Neutrophil (primary cell): Measurements from ENCODE around the gene CXCL11.
A peak's percentile ranks its signal among the peaks of the same experiment; 100 is the strongest.

Source experiments
- H3K27ac ChIP-seq: fragments of 200-600 bp; sonication (generic); 2 replicates; pipeline ENCODE4 v1.5.1; 2016; ENCODE audit warnings: mild to moderate bottlenecking, moderate library complexity
- H3K27me3 ChIP-seq: fragments of 200-600 bp; sonication (generic); 2 replicates; pipeline ENCODE4 v1.6.0; 2016; ENCODE audit warnings: mild to moderate bottlenecking
- H3K36me3 ChIP-seq: fragments of 200-600 bp; sonication (generic); 2 replicates; pipeline ENCODE4 v1.5.1; 2017
- H3K4me1 ChIP-seq, 2 experiments: fragments of 200-600 bp in 1 of 2; sonication (generic) in 1 of 2; 1 replicate in 1 of 2; 2 replicates in 1 of 2; pipeline versions ENCODE4 v1.5.1 to v1.6.1; 2013 to 2016; ENCODE audit warnings: low read depth in 1 of 2, low read length in 1 of 2, mild to moderate bottlenecking in 1 of 2, moderate library complexity in 1 of 2; ENCODE audit not compliant: control insufficient read depth in 1 of 2, insufficient read depth in 1 of 2
- H3K4me3 ChIP-seq, 2 experiments: fragments of 200-600 bp in 1 of 2; sonication (generic) in 1 of 2; 1 replicate in 1 of 2; 2 replicates in 1 of 2; pipeline ENCODE4 v1.5.1; 2013 to 2016; ENCODE audit warnings: low read depth in 1 of 2, low read length in 1 of 2, mild to moderate bottlenecking in 1 of 2, moderate library complexity in 1 of 2
- H3K9me3 ChIP-seq: fragments of 200-600 bp; sonication (generic); 2 replicates; pipeline ENCODE4 v1.5.1; 2016
- TF ChIP-seq, protein P1 (sequence below): fragments of 200-600 bp; sonication (generic); IDR thresholded peaks from 2 replicates; pipeline ENCODE4 v1.5.1; 2016; ENCODE audit warnings: antibody characterized with exemption

Gene CXCL11

DNA sequence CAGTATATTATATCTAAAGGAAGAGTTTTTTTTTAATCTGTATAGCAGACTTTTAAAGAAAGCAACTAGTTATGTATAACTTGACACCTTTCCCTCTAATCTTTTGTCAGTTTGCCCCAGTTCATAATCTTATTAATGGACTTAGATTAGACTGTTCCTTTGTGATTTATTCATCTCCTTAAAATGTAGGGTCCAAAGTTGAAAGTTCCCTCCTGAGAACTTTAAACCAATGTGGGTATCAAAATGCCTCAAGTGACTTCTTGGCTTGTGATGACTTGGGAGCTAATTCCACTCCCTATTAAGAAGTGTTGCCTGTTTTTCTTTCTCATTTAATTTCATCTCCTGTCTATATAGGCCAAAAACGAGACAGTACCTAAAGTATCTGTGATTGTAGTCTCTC is 38.8 kb downstream of the CXCL11 start:
- Histone ChIP-seq H3K27me3 (peaks cover 21% of the 10 kb centered on the region), H3K27ac (no peak overlapping the region), H3K9me3 (no peaks in the 10 kb centered on the region), H3K4me1 (peaks cover 1 to 2% of the 10 kb centered on the region in 2 experiments), H3K36me3 (no peaks in the 10 kb centered on the region), H3K4me3 (no peak overlapping the region)
- TF ChIP-seq, protein P1, sequence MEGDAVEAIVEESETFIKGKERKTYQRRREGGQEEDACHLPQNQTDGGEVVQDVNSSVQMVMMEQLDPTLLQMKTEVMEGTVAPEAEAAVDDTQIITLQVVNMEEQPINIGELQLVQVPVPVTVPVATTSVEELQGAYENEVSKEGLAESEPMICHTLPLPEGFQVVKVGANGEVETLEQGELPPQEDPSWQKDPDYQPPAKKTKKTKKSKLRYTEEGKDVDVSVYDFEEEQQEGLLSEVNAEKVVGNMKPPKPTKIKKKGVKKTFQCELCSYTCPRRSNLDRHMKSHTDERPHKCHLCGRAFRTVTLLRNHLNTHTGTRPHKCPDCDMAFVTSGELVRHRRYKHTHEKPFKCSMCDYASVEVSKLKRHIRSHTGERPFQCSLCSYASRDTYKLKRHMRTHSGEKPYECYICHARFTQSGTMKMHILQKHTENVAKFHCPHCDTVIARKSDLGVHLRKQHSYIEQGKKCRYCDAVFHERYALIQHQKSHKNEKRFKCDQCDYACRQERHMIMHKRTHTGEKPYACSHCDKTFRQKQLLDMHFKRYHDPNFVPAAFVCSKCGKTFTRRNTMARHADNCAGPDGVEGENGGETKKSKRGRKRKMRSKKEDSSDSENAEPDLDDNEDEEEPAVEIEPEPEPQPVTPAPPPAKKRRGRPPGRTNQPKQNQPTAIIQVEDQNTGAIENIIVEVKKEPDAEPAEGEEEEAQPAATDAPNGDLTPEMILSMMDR: no peak

DNA sequence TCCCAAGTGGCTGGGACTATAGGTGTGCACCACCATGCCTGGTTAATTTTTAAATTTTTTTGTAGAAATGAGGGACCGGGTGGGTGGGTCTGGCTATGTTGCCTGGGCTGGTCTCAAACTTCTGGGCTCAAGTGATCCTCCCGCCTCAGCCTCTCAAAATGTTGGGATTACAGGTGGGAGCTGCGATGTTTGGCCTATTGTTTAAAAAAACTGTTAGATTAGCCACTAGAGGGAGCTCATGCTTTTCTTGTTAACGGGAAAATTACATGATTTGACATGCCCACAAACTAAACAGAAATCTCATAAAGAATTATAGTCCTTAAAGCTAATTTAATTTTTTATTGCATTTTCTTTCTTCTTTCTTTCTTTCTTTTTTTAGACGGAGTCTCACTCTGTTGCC is 40.1 kb downstream of the CXCL11 start:
- Histone ChIP-seq H3K4me1 (peaks cover 4 to 5% of the 10 kb centered on the region in 2 experiments), H3K27me3 (peaks cover 25% of the 10 kb centered on the region), H3K9me3 (no peaks in the 10 kb centered on the region), H3K4me3 (no peak overlapping the region), H3K36me3 (no peaks in the 10 kb centered on the region), H3K27ac (no peak overlapping the region)
- TF ChIP-seq, protein P1: no peak

DNA sequence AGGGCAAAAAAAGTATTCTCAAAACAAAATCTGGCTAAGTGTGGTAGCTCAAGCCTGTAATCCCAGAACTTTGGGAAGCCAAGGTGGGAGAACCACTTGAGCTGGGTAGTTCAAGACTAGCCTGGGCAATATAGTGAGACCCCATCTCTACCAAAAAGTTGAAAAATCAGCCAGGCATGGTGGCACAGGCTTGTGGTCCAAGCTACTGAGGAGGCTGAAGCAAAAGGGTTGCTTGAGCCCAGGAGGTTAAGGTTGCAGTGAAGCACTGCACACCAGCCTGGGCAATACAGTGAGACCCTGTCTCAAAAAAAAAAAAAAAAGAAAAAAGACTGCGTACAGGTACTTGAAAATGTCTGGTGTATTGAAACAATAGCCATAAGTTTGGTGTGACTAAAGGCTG is 43.4 kb downstream of the CXCL11 start:
- peaks cover 25% of the 10 kb centered on the region for H3K27me3 ChIP-seq
- H3K36me3 ChIP-seq: no peaks in the 10 kb centered on the region
- H3K4me1 ChIP-seq: peaks cover 13 to 18% of the 10 kb centered on the region in 2 experiments
- no peak overlapping the region for H3K4me3 ChIP-seq
- TF ChIP-seq, protein P1: no peak
- no peak overlapping the region for H3K27ac ChIP-seq
- no peaks in the 10 kb centered on the region for H3K9me3 ChIP-seq

DNA sequence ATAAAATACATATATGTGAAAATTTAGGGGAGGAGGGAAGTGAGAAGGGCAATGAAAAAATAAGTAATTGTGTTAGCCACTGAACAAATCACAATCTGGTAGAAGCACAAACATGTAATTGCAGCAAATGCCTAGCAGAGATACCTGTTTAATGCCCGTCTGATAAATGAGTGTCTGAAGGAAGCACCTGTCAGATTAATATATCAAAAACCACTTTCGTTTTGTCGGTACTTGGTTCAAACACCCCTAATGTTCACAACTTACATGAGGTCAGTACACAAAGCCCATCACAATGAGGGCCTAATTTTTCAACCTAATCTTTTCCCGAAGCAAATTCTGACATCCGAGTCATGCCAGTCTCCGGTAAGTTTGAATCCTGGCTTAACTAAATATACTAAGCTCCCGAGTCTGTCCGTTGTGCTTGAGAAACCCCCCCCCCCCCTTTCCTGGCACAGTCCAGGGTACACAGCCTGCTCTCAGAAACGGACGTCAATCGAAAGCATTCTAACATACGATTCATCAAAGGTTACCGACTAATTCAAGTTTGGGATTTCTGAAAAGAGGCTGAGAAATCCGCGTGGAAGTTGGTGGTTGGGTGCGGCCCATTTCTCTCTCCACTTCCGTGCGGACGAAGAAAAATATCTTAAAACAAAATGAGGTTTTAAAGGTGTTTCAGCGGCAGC is 45.9 kb downstream of the CXCL11 start:
- Histone ChIP-seq H3K4me1 (peaks cover 13 to 18% of the 10 kb centered on the region in 2 experiments), H3K27me3 (peaks cover 24% of the 10 kb centered on the region), H3K9me3 (no peaks in the 10 kb centered on the region), H3K4me3 (peak overlapping the region; percentile 81 to 85), H3K36me3 (no peaks in the 10 kb centered on the region), H3K27ac (peak overlapping the region; percentile 34)
- TF ChIP-seq, protein P1: no peak

DNA sequence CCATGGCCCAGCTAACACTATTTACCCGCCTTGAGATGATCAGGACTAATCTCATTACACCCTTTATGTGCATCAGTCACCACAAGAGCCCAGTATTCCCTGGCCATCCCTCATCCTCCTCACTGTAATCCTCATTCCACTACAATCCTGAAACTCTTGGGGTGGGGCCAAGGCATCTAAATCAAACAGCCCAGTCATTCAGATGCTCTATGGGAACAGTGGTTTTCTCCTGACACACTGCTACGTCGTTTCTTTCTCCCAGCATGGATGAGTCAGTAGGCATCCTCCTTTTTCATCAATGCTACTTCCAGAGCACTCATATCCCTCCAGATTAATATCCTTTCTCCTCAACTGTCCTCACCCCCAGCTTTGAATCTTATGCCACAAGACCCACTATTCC is 50.8 kb downstream of the CXCL11 start:
- H3K4me1 ChIP-seq: peaks cover 4 to 9% of the 10 kb centered on the region in 2 experiments
- H3K36me3 ChIP-seq: peaks cover 12% of the 10 kb centered on the region

More for the DNA sequence above, 50.8 kb downstream of the CXCL11 start:
- Histone ChIP-seq H3K27me3 (no peaks in the 10 kb centered on the region), H3K9me3 (no peaks in the 10 kb centered on the region), H3K27ac (no peak overlapping the region), H3K4me3 (no peak overlapping the region)
- TF ChIP-seq, protein P1: no peak
